ENCODE measurements around the gene DUSP7. TPM values are rescaled to one million over a fixed set of nuclear protein-coding genes. Genes with fewer than 3 reads are reported as not detected.
"Not testable (repeated sequence)": the region's sequence is repeated elsewhere in the genome, so short reads cannot be mapped to it uniquely, and the experiment has no call there.

Gene DUSP7
- total RNA-seq, 1 experiment from 2014 or later: 1.1 TPM

- in situ Hi-C loops (cut with HindIII; ENCODE audit: low pct_unique_long_range_greater_than_20kb, low sequenced_read_pairs): no loop called here
- DNase-seq (ENCODE audit: low read depth): peak; percentile 45
These were observed 627 bp downstream of the DUSP7 start for GRCh38 chr3:52055537-52056351.

GRCh38 chr3:52054661-52055511, 1.5 kb downstream of the DUSP7 start:
- in situ Hi-C loops (cut with HindIII; ENCODE audit: low pct_unique_long_range_greater_than_20kb, low sequenced_read_pairs): no loop called here
- no peak for DNase-seq (ENCODE audit: low read depth)

- DNase-seq (ENCODE audit: low read depth): peak; percentile 28
- in situ Hi-C loops (cut with HindIII; ENCODE audit: low pct_unique_long_range_greater_than_20kb, low sequenced_read_pairs): no loop called here
These were observed 2.8 kb downstream of the DUSP7 start for GRCh38 chr3:52053307-52054304.

- no peak for DNase-seq (ENCODE audit: low read depth)
- in situ Hi-C loops (cut with HindIII; ENCODE audit: low pct_unique_long_range_greater_than_20kb, low sequenced_read_pairs): no loop called here
These were observed 3.5 kb downstream of the DUSP7 start for GRCh38 chr3:52052831-52053306.

GRCh38 chr3:52051444-52051843, 4.9 kb downstream of the DUSP7 start:
- in situ Hi-C loops (cut with HindIII; ENCODE audit: low pct_unique_long_range_greater_than_20kb, low sequenced_read_pairs): no loop called here
- DNase-seq (ENCODE audit: low read depth): no peak

GRCh38 chr3:52050571-52050970, 5.8 kb downstream of the DUSP7 start:
- no peak for DNase-seq (ENCODE audit: low read depth)
- in situ Hi-C loops (cut with HindIII; ENCODE audit: low pct_unique_long_range_greater_than_20kb, low sequenced_read_pairs): no loop called here

GRCh38 chr3:52049503-52049902, 6.9 kb downstream of the DUSP7 start:
- DNase-seq (ENCODE audit: low read depth): no peak
- in situ Hi-C loops (cut with HindIII; ENCODE audit: low pct_unique_long_range_greater_than_20kb, low sequenced_read_pairs): no loop called here

GRCh38 chr3:52047295-52047960, 8.9 kb downstream of the DUSP7 start:
- in situ Hi-C loops (cut with HindIII; ENCODE audit: low pct_unique_long_range_greater_than_20kb, low sequenced_read_pairs): no loop called here
- no peak for DNase-seq (ENCODE audit: low read depth)

GRCh38 chr3:52046902-52047239, 9.5 kb downstream of the DUSP7 start:
- in situ Hi-C loops (cut with HindIII; ENCODE audit: low pct_unique_long_range_greater_than_20kb, low sequenced_read_pairs): no loop called here
- DNase-seq (ENCODE audit: low read depth): no peak

- DNase-seq (ENCODE audit: low read depth): peak; percentile 65
- in situ Hi-C loops (cut with HindIII; ENCODE audit: low pct_unique_long_range_greater_than_20kb, low sequenced_read_pairs): no loop called here
These were observed 10.0 kb downstream of the DUSP7 start for GRCh38 chr3:52046186-52046901.

GRCh38 chr3:52044869-52045619, 11.3 kb downstream of the DUSP7 start:
- in situ Hi-C loops (cut with HindIII; ENCODE audit: low pct_unique_long_range_greater_than_20kb, low sequenced_read_pairs): no loop called here
- DNase-seq (ENCODE audit: low read depth): no peak

- DNase-seq (ENCODE audit: low read depth): no peak
- in situ Hi-C loops (cut with HindIII; ENCODE audit: low pct_unique_long_range_greater_than_20kb, low sequenced_read_pairs): no loop called here
These were observed 12.6 kb downstream of the DUSP7 start for GRCh38 chr3:52043750-52044149.

- DNase-seq (ENCODE audit: low read depth); in situ Hi-C loops (cut with HindIII; ENCODE audit: low pct_unique_long_range_greater_than_20kb, low sequenced_read_pairs): not testable (repeated sequence)
These were observed 13.3 kb downstream of the DUSP7 start for GRCh38 chr3:52043039-52043438.

- no peak for DNase-seq (ENCODE audit: low read depth)
- in situ Hi-C loops (cut with HindIII; ENCODE audit: low pct_unique_long_range_greater_than_20kb, low sequenced_read_pairs): no loop called here
These were observed 15.1 kb downstream of the DUSP7 start for GRCh38 chr3:52041118-52041731.

- in situ Hi-C loops (cut with HindIII; ENCODE audit: low pct_unique_long_range_greater_than_20kb, low sequenced_read_pairs): no loop called here
- DNase-seq (ENCODE audit: low read depth): no peak
These were observed 15.8 kb downstream of the DUSP7 start for GRCh38 chr3:52040600-52040999.

- no peak for DNase-seq (ENCODE audit: low read depth)
- in situ Hi-C loops (cut with HindIII; ENCODE audit: low pct_unique_long_range_greater_than_20kb, low sequenced_read_pairs): no loop called here
These were observed 16.5 kb downstream of the DUSP7 start for GRCh38 chr3:52039846-52040245.

Measured in Caki2 (cell line).